ENCODE measurements around the gene FBN2. TPM values are rescaled to one million over a fixed set of nuclear protein-coding genes. Genes with fewer than 3 reads are reported as not detected.

Gene FBN2
- total RNA-seq, 4 donors from 2014 or later: 5.4 to 14.9 (median 10.1) TPM

DNA sequence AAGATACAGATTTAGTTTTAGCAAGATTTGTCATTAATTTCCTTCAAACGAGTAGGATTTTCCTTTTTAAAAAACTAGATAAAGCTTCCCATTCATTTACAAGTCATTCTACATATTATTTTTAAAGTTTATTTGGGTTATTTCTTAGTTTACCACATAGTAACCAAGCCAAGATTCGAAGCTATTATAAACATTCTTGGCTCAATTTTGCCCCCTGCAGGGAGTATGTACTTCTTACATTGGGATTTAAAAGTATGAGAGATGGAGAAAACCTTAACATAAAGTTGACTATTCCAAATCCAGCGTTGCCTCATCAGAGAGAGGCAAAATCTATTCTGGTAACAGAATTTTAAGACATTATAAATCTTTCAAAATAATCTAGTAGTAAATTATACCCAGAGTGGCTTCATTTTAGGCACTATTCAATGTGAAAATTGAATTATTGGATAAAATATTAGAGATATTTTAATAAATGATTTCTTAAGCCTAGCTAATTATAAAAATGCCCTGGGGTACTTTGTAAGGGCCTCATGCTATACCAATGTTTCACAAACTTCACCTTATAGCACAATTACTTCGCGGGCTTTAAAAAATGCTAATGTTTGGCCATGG lies 39.1 kb downstream of the FBN2 start:
- TF ChIP-seq POLR2AphosphoS5 (IDR thresholded peaks at IDR 0.05) (no peak), EP300 (IDR thresholded peaks at IDR 0.05) (no peak)
- TF ChIP-seq, protein P1, sequence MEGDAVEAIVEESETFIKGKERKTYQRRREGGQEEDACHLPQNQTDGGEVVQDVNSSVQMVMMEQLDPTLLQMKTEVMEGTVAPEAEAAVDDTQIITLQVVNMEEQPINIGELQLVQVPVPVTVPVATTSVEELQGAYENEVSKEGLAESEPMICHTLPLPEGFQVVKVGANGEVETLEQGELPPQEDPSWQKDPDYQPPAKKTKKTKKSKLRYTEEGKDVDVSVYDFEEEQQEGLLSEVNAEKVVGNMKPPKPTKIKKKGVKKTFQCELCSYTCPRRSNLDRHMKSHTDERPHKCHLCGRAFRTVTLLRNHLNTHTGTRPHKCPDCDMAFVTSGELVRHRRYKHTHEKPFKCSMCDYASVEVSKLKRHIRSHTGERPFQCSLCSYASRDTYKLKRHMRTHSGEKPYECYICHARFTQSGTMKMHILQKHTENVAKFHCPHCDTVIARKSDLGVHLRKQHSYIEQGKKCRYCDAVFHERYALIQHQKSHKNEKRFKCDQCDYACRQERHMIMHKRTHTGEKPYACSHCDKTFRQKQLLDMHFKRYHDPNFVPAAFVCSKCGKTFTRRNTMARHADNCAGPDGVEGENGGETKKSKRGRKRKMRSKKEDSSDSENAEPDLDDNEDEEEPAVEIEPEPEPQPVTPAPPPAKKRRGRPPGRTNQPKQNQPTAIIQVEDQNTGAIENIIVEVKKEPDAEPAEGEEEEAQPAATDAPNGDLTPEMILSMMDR (IDR thresholded peaks at IDR 0.05): peak; percentile 45 to 60 (median 54)
- 45% methylated on average over 5 of the region's 5 CpGs for WGBS
- DNase-seq (ENCODE audit: extremely low spot score): no peak
- intact Hi-C loops (cut with DNase I): loop anchor here (2.0 kb wide), 1 partner anchor 286 kb away; no protein-coding TSS in a partner anchor
- Histone ChIP-seq H3K9me3 (peaks cover 0 to 3% (median 0%) of the 10 kb centered on the region in 4 donors), H3K27me3 (no peaks in the 10 kb centered on the region), H3K4me1 (peaks cover 0 to 6% (median 3%) of the 10 kb centered on the region in 4 donors), H3K4me3 (no peak overlapping the region), H3K27ac (replicated peaks in 1 of 4) (no peak overlapping the region), H3K36me3 (no peaks in the 10 kb centered on the region)

DNA sequence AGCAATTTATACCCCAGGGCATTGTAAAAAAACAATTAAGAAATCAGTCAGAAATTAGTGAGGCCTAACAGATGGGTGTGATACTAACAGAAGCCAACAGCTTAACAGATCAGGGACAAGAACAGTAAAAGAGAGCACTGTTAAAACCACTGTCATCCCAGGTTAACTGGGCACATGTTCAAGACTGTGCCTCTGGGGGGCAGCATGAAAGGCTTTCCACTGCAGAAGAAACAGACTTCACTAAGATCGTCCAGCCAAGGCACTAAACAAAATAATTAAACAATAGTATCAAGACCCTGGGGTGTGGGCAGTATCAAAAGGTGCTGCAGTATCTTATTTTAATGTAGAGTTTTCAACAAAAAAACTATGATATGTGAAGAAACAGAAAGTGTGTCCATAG lies 43.5 kb downstream of the FBN2 start:
- WGBS: 69% methylated on average over 1 of the region's 1 CpG
- Histone ChIP-seq H3K9me3 (no peaks in the 10 kb centered on the region), H3K36me3 (no peaks in the 10 kb centered on the region), H3K4me1 (peaks cover 0 to 6% (median 3%) of the 10 kb centered on the region in 4 donors), H3K27ac (replicated peaks in 1 of 4) (no peak overlapping the region), H3K27me3 (no peaks in the 10 kb centered on the region), H3K4me3 (no peak overlapping the region)
- intact Hi-C loops (cut with DNase I): no loop called here
- no peak for DNase-seq (ENCODE audit: extremely low spot score)
- TF ChIP-seq POLR2A (IDR thresholded peaks at IDR 0.05; ENCODE audit: low read depth): no peak
- TF ChIP-seq POLR2AphosphoS5 (IDR thresholded peaks at IDR 0.05): no peak
- no peak for TF ChIP-seq EP300 (IDR thresholded peaks at IDR 0.05)
- TF ChIP-seq, protein P1 (IDR thresholded peaks at IDR 0.05): no peak

DNA sequence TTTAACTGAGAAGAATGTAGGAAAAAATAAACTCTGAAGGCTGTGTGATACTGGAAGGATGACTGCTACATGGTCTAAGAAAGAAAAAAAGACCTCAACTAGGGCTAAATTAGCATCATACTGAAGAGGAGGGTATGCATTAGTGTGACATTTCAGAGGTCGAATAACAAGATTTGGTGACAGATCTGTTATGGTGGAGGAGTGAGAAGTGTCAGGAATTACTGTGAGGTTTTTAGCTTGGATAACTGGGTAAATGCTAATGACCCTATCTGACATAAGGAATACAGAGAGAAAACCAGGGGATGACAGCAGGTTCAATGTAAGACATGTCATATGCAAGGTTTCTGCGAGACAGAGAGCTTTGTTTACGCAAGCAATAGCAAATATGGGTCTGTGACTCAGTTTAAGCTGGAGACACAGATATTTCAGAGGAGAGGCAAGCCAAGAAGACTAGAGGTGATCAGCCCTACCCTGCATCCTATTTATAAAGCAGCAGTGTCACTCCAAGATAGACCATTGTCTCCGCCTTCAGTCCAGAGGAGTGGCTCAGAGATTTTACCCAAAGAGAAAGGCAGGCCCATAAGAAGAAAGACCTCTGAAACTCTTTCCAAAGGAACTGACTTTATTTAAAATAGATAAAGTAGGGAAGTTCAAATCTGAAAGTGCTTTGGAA lies 44.3 kb downstream of the FBN2 start:
- WGBS: 94% methylated on average over 4 of the region's 4 CpGs
- H3K36me3 ChIP-seq: no peaks in the 10 kb centered on the region
- TF ChIP-seq POLR2A (IDR thresholded peaks at IDR 0.05; ENCODE audit: low read depth) (no peak), EP300 (IDR thresholded peaks at IDR 0.05) (no peak), POLR2AphosphoS5 (IDR thresholded peaks at IDR 0.05) (no peak)
- TF ChIP-seq, protein P1 (IDR thresholded peaks at IDR 0.05): no peak
- no peak overlapping the region for H3K27ac ChIP-seq (replicated peaks in 1 of 4)
- DNase-seq (ENCODE audit: extremely low spot score): no peak
- peaks cover 0 to 6% (median 3%) of the 10 kb centered on the region in 4 donors for H3K4me1 ChIP-seq
- intact Hi-C loops (cut with DNase I): no loop called here
- no peaks in the 10 kb centered on the region for H3K9me3 ChIP-seq
- no peaks in the 10 kb centered on the region for H3K27me3 ChIP-seq
- H3K4me3 ChIP-seq: no peak overlapping the region

DNA sequence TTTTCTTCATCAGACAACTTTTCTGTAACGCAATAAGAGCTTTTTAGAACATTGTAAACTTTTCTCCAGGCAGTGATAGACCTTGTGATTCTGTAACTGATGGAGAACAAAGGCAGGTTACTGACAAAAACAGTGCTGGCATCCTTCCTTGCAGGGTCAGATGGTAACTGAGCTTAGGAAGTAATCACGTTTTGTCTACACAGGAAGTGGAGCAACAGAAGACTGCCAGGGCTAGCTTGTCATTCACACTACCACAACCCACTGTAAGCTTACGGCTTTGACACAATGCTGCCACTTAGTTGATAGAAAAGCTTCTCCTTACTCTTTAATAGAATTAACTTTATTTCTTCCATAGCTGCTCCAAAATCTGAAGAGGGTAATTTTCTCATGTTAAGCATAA lies 46.8 kb downstream of the FBN2 start:
- no peak overlapping the region for H3K27ac ChIP-seq (replicated peaks in 1 of 4)
- H3K4me1 ChIP-seq: no peaks in the 10 kb centered on the region
- 43% methylated on average over 3 of the region's 3 CpGs for WGBS
- intact Hi-C loops (cut with DNase I): no loop called here
- H3K9me3 ChIP-seq: no peaks in the 10 kb centered on the region
- H3K4me3 ChIP-seq: no peak overlapping the region
- TF ChIP-seq EP300 (IDR thresholded peaks at IDR 0.05): no peak
- TF ChIP-seq POLR2AphosphoS5 (IDR thresholded peaks at IDR 0.05): no peak
- no peaks in the 10 kb centered on the region for H3K36me3 ChIP-seq
- H3K27me3 ChIP-seq: no peaks in the 10 kb centered on the region
- no peak for DNase-seq (ENCODE audit: extremely low spot score)

DNA sequence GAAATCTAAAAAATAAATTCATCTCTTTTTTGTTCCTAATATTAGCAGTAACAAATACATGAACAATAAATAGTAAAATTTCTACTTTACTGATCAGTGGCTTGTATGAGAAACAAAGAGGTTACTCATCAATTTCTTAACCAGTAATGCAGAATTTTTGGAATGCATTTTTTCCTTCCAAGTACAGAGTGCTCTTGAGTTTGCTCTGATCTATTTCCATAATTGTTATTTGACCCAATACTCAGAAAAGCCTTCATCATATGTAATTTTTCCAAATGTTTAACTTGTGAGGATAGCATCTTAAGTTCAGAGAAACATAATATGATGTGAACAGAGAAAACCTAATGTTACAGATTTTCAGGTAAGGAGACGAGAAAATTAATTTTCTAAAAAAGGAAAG lies 47.3 kb downstream of the FBN2 start:
- Histone ChIP-seq H3K4me1 (no peaks in the 10 kb centered on the region), H3K27me3 (no peaks in the 10 kb centered on the region), H3K27ac (replicated peaks in 1 of 4) (no peak overlapping the region), H3K9me3 (no peaks in the 10 kb centered on the region), H3K4me3 (no peak overlapping the region), H3K36me3 (no peaks in the 10 kb centered on the region)
- DNase-seq (ENCODE audit: extremely low spot score): no peak
- 75% methylated on average over 1 of the region's 1 CpG for WGBS
- TF ChIP-seq POLR2A (IDR thresholded peaks at IDR 0.05; ENCODE audit: low read depth): no peak
- no peak for TF ChIP-seq POLR2AphosphoS5 (IDR thresholded peaks at IDR 0.05)
- TF ChIP-seq, protein P1 (IDR thresholded peaks at IDR 0.05): no peak
- TF ChIP-seq EP300 (IDR thresholded peaks at IDR 0.05): no peak
- intact Hi-C loops (cut with DNase I): no loop called here

Data from esophagus muscularis mucosa (tissue), 4 donors.